Astrocyte (in vitro differentiated cells and primary cell): ENCODE data around the gene RALGPS2.

Experiments
- CTCF ChIP-seq: IDR thresholded peaks from 2 replicates; pipeline ENCODE4 v1.5.1; 2011; ENCODE audit warnings: low read depth, mild to moderate bottlenecking, inconsistent platforms, low read length, moderate library complexity; ENCODE audit not compliant: insufficient read depth
- EZH2 ChIP-seq: IDR thresholded peaks from 2 replicates; pipeline ENCODE4 v1.6.1; 2012; ENCODE audit warnings: mild to moderate bottlenecking, low read length, inconsistent platforms; ENCODE audit not compliant: insufficient read depth

GRCh38 chr1:178951600-178951999 lies 226.6 kb downstream of the RALGPS2 start:
- TF ChIP-seq CTCF (no peak), EZH2 (no peak)
